GM12874 (cell line): ENCODE data around the gene FBLIM1.
"Not testable (repeated sequence)": the region's sequence is repeated elsewhere in the genome, so short reads cannot be mapped to it uniquely, and the experiment has no call there.

Source experiments
- CTCF ChIP-seq: IDR thresholded peaks from 2 replicates; pipeline ENCODE4 v1.5.1; 2011; ENCODE audit warnings: low read depth, mild to moderate bottlenecking, control low read depth, low read length, moderate library complexity; ENCODE audit not compliant: insufficient read depth

FBLIM1 gene

GRCh38 chr1:15807549-15807948, 49.0 kb downstream of the FBLIM1 start, which contains the start of gene UQCRHL:
UQCRHL (minus strand) TSS chr1:15807649; CDS start chr1:15807649, 0 bp downstream.
- TF ChIP-seq CTCF, result not testable (repeated sequence)

GRCh38 chr1:15808955-15809354, 50.4 kb downstream of the FBLIM1 start:
- no peak for TF ChIP-seq CTCF

GRCh38 chr1:15810073-15810472, 51.5 kb downstream of the FBLIM1 start:
- TF ChIP-seq CTCF, result no peak

- TF ChIP-seq CTCF, result no peak
Measured at GRCh38 chr1:15816674-15817073, 58.1 kb downstream of the FBLIM1 start.

GRCh38 chr1:15820478-15820877, 61.9 kb downstream of the FBLIM1 start:
- TF ChIP-seq CTCF, result no peak

GRCh38 chr1:15825800-15826199, 67.2 kb downstream of the FBLIM1 start:
- no peak for TF ChIP-seq CTCF

- no peak for TF ChIP-seq CTCF
Measured at GRCh38 chr1:15826810-15827507, 68.4 kb downstream of the FBLIM1 start.
